Breast epithelium (tissue), 3 donors: ENCODE results near the gene COMMD9.

Source experiments
- CTCF ChIP-seq, 3 donors: fragments of 450-650 bp; IDR thresholded peaks; one replicate each; pipeline ENCODE4 v1.5.1; 2016 to 2017; ENCODE audit warnings: antibody characterized with exemption in 3 of 3, mild to moderate bottlenecking in 3 of 3, moderate library complexity in 3 of 3
- POLR2A ChIP-seq: fragments of 450-650 bp; IDR thresholded peaks from one replicate; pipeline ENCODE4 v1.6.1; 2016; ENCODE audit warnings: antibody characterized with exemption, mild to moderate bottlenecking, moderate library complexity
- POLR2AphosphoS5 ChIP-seq, 3 donors: sonication (generic); formaldehyde crosslinking; IDR thresholded peaks; one replicate each; pipeline ENCODE4 v1.6.1; 2017; ENCODE audit warnings: antibody characterized with exemption in 3 of 3

DNA sequence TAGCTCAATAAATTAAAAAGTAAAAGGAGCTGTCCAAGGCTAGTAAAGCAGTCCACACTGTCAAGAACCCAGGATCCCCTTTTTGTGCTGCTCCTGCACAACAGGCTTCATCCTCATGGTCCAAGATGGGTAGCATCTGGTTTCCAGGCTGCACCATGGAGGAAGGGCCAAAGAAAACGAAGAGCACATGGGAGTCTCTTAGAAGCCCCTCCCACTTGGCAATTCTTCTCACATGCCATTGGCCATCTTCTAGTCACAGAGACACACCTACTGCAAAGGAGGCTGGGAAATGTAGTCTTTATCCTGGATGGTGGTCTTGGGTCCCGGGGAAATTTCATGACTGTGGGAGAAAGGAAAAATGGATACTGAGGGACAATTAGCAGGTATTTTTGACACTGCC lies 44.7 kb upstream of the COMMD9 start:
- TF ChIP-seq POLR2A (no peak), CTCF (IDR thresholded peaks at IDR 0.05) (no peak), POLR2AphosphoS5 (IDR thresholded peaks at IDR 0.05) (no peak)
